ENCODE measurements around the gene TTLL10. TPM values are rescaled to one million over a fixed set of nuclear protein-coding genes. Genes with fewer than 3 reads are reported as not detected.

The TTLL10 gene
- total and polyA plus RNA-seq, 2 experiments from 2014 or later, result not detected

GRCh38 chr1:1160281-1160930 lies 13.3 kb upstream of the TTLL10 start:
- Histone ChIP-seq H3K4me3 (no peak overlapping the region), H3K4me2 (ENCODE audit: unreplicated experiment) (no peak overlapping the region), H3K9me2 (ENCODE audit: insufficient read depth) (no peaks in the 10 kb centered on the region), H3K9ac (no peak overlapping the region), H3K9me3 (ENCODE audit: low read depth) (no peaks in the 10 kb centered on the region), H3K79me2 (ENCODE audit: insufficient read depth) (no peaks in the 10 kb centered on the region), H2AFZ (no peak overlapping the region), H3K27ac (no peak overlapping the region), H3F3A (ENCODE audit: insufficient read depth) (no peaks in the 10 kb centered on the region), H3K36me3 (ENCODE audit: low read depth) (no peaks in the 10 kb centered on the region), H4K20me1 (ENCODE audit: insufficient read depth) (no peaks in the 10 kb centered on the region), H3K4me1 (ENCODE audit: insufficient read depth) (peaks cover 6% of the 10 kb centered on the region), H3K27me3 (replicated peaks; ENCODE audit: insufficient read depth) (peaks cover 15% of the 10 kb centered on the region; the same call in 1 of the 2 replicates)
- in situ Hi-C loops (cut with MboI), result no loop called here
- TF ChIP-seq EZH2 (IDR thresholded peaks at IDR 0.05; ENCODE audit: insufficient read depth, poor library complexity, severe bottlenecking) (no peak), EZH2phosphoT487 (IDR thresholded peaks at IDR 0.05; ENCODE audit: insufficient read depth, low read depth) (no peak)
- 74 to 77% methylated on average over 19 to 21 of the region's 23 CpGs for WGBS, 2 experiments (ENCODE audit: low coverage in 1 of 2, low lambda C conversion rate in 2 of 2, missing lambda C conversion rate in 2 of 2)
- no peak for DNase-seq

DNA sequence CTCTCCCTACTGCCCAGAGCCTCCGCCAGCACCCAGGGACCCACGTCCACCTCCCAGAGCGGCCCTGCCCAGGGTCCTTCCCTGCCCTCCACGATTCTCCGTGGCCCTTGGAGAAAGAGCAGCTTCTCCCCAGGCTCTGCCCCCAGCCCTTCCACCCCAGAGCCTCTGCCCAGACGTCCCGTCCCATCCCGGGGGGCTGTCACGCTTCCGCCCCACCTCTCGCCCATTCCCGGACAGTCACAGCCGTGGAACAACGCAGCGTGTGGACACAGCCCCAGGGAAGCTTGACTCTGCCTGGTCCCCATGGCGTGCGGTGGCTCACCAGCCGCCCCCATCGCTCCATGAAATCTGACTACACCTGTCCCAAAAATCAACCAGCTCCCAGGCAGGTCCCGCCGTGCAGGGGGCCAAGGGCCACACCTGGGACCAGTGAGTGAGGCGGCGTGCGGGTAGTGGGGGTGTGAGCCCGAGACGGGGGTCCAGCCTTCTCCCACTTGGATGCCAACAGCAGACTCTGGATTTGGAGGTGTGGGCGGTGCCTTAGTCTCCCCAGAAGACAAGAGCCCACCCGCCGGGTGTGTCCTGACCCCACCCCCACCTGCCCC lies 12.5 kb upstream of the TTLL10 start:
- Histone ChIP-seq H3K9me2 (ENCODE audit: insufficient read depth) (no peaks in the 10 kb centered on the region), H3K4me1 (ENCODE audit: insufficient read depth) (peaks cover 6% of the 10 kb centered on the region), H3F3A (ENCODE audit: insufficient read depth) (no peaks in the 10 kb centered on the region), H3K9me3 (ENCODE audit: low read depth) (no peaks in the 10 kb centered on the region), H3K9ac (no peak overlapping the region), H2AFZ (no peak overlapping the region), H3K36me3 (ENCODE audit: low read depth) (no peaks in the 10 kb centered on the region), H3K4me3 (no peak overlapping the region), H3K27ac (no peak overlapping the region), H3K4me2 (ENCODE audit: unreplicated experiment) (no peak overlapping the region), H4K20me1 (ENCODE audit: insufficient read depth) (no peaks in the 10 kb centered on the region), H3K79me2 (ENCODE audit: insufficient read depth) (no peaks in the 10 kb centered on the region), H3K27me3 (replicated peaks; ENCODE audit: insufficient read depth) (peaks cover 16% of the 10 kb centered on the region; the same call in 1 of the 2 replicates)
- WGBS, 2 experiments (ENCODE audit: low coverage in 1 of 2, low lambda C conversion rate in 2 of 2, missing lambda C conversion rate in 2 of 2), result 80 to 82% methylated on average over 25 to 29 of the region's 29 CpGs
- no peak for DNase-seq
- in situ Hi-C loops (cut with MboI), result no loop called here
- TF ChIP-seq EZH2 (IDR thresholded peaks at IDR 0.05; ENCODE audit: insufficient read depth, poor library complexity, severe bottlenecking) (no peak), EZH2phosphoT487 (IDR thresholded peaks at IDR 0.05; ENCODE audit: insufficient read depth, low read depth) (no peak)

GRCh38 chr1:1161683-1162079 lies 12.0 kb upstream of the TTLL10 start:
- H3K9me2 ChIP-seq (ENCODE audit: insufficient read depth), result no peaks in the 10 kb centered on the region
- H2AFZ ChIP-seq, result no peak overlapping the region
- in situ Hi-C loops (cut with MboI), result no loop called here
- no peaks in the 10 kb centered on the region for H3K36me3 ChIP-seq (ENCODE audit: low read depth)
- no peak overlapping the region for H3K4me3 ChIP-seq
- H3F3A ChIP-seq (ENCODE audit: insufficient read depth), result no peaks in the 10 kb centered on the region
- H3K27ac ChIP-seq, result no peak overlapping the region
- no peaks in the 10 kb centered on the region for H4K20me1 ChIP-seq (ENCODE audit: insufficient read depth)
- no peak overlapping the region for H3K9ac ChIP-seq
- peaks cover 16% of the 10 kb centered on the region; the same call in 1 of the 2 replicates for H3K27me3 ChIP-seq (replicated peaks; ENCODE audit: insufficient read depth)
- no peak for TF ChIP-seq EZH2phosphoT487 (IDR thresholded peaks at IDR 0.05; ENCODE audit: insufficient read depth, low read depth)
- TF ChIP-seq EZH2 (IDR thresholded peaks at IDR 0.05; ENCODE audit: insufficient read depth, poor library complexity, severe bottlenecking), result no peak
- H3K9me3 ChIP-seq (ENCODE audit: low read depth), result no peaks in the 10 kb centered on the region
- no peaks in the 10 kb centered on the region for H3K79me2 ChIP-seq (ENCODE audit: insufficient read depth)
- 63 to 68% methylated on average over 16 of the region's 17 CpGs for WGBS, 2 experiments (ENCODE audit: low coverage in 1 of 2, low lambda C conversion rate in 2 of 2, missing lambda C conversion rate in 2 of 2)
- H3K4me1 ChIP-seq (ENCODE audit: insufficient read depth), result peaks cover 6% of the 10 kb centered on the region
- H3K4me2 ChIP-seq (ENCODE audit: unreplicated experiment), result no peak overlapping the region
- DNase-seq, result no peak

- no peaks in the 10 kb centered on the region for H4K20me1 ChIP-seq (ENCODE audit: insufficient read depth)
- H3K4me3 ChIP-seq, result no peak overlapping the region
- in situ Hi-C loops (cut with MboI), result no loop called here
- TF ChIP-seq EZH2 (IDR thresholded peaks at IDR 0.05; ENCODE audit: insufficient read depth, poor library complexity, severe bottlenecking), result no peak
- TF ChIP-seq EZH2phosphoT487 (IDR thresholded peaks at IDR 0.05; ENCODE audit: insufficient read depth, low read depth), result no peak
- DNase-seq, result no peak
- H3K4me2 ChIP-seq (ENCODE audit: unreplicated experiment), result no peak overlapping the region
- WGBS, 2 experiments (ENCODE audit: low coverage in 1 of 2, low lambda C conversion rate in 2 of 2, missing lambda C conversion rate in 2 of 2), result 64 to 76% methylated on average over 42 to 67 of the region's 73 CpGs
- no peak overlapping the region for H3K27ac ChIP-seq
- peaks cover 16% of the 10 kb centered on the region; the same call in 1 of the 2 replicates for H3K27me3 ChIP-seq (replicated peaks; ENCODE audit: insufficient read depth)
- H3K9ac ChIP-seq, result no peak overlapping the region
- no peaks in the 10 kb centered on the region for H3K9me3 ChIP-seq (ENCODE audit: low read depth)
- H2AFZ ChIP-seq, result no peak overlapping the region
- H3K9me2 ChIP-seq (ENCODE audit: insufficient read depth), result no peaks in the 10 kb centered on the region
- no peaks in the 10 kb centered on the region for H3F3A ChIP-seq (ENCODE audit: insufficient read depth)
- no peaks in the 10 kb centered on the region for H3K36me3 ChIP-seq (ENCODE audit: low read depth)
- no peaks in the 10 kb centered on the region for H3K79me2 ChIP-seq (ENCODE audit: insufficient read depth)
- peaks cover 6% of the 10 kb centered on the region for H3K4me1 ChIP-seq (ENCODE audit: insufficient read depth)
Observed at GRCh38 chr1:1162597-1163537, 10.8 kb upstream of the TTLL10 start.

All from GM23248 (cell line).